NB4 (cell line): ENCODE measurements around the gene RYR3.

Experiments
- MAX ChIP-seq: IDR thresholded peaks from 2 replicates; pipeline ENCODE4 v1.6.1; 2011; ENCODE audit warnings: low read depth, low read length
- TF ChIP-seq, protein P1 (sequence below): IDR thresholded peaks from one replicate; pipeline ENCODE4 v1.5.1; 2012; ENCODE audit warnings: low read depth, low read length

GRCh38 chr15:33768670-33769190 lies 458.0 kb downstream of the RYR3 start:
- TF ChIP-seq, protein P1, sequence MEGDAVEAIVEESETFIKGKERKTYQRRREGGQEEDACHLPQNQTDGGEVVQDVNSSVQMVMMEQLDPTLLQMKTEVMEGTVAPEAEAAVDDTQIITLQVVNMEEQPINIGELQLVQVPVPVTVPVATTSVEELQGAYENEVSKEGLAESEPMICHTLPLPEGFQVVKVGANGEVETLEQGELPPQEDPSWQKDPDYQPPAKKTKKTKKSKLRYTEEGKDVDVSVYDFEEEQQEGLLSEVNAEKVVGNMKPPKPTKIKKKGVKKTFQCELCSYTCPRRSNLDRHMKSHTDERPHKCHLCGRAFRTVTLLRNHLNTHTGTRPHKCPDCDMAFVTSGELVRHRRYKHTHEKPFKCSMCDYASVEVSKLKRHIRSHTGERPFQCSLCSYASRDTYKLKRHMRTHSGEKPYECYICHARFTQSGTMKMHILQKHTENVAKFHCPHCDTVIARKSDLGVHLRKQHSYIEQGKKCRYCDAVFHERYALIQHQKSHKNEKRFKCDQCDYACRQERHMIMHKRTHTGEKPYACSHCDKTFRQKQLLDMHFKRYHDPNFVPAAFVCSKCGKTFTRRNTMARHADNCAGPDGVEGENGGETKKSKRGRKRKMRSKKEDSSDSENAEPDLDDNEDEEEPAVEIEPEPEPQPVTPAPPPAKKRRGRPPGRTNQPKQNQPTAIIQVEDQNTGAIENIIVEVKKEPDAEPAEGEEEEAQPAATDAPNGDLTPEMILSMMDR = no peak
- no peak for TF ChIP-seq MAX
